Nephron progenitor cell (in vitro differentiated cells): ENCODE results near the gene NOS1.

ENCODE experiments used
- DNase-seq: peaks from one replicate; pipeline ENCODE4 v3.0.0; 2021
- H3K27ac Mint-ChIP-seq: 2 replicates; pipeline ENCODE4 v1.8.0; 2021; ENCODE audit warnings: mild to moderate bottlenecking, moderate library complexity, mixed read lengths
- H3K27me3 Mint-ChIP-seq: 2 replicates; pipeline ENCODE4 v1.8.0; 2021; ENCODE audit warnings: mild to moderate bottlenecking, low read depth, mixed read lengths; ENCODE audit not compliant: poor library complexity
- H3K36me3 Mint-ChIP-seq: 2 replicates; pipeline ENCODE4 v1.8.0; 2021; ENCODE audit warnings: low read depth, mixed read lengths
- H3K4me1 Mint-ChIP-seq: 2 replicates; pipeline ENCODE4 v1.8.0; 2021; ENCODE audit warnings: mixed read lengths
- H3K4me3 Mint-ChIP-seq: 2 replicates; pipeline ENCODE4 v1.8.0; 2021; ENCODE audit warnings: mild to moderate bottlenecking, moderate library complexity, mixed read lengths
- H3K9me3 Mint-ChIP-seq: 2 replicates; pipeline ENCODE4 v1.8.0; 2021; ENCODE audit warnings: mild to moderate bottlenecking, moderate library complexity, mixed read lengths
- TF ChIP-seq, protein P1 (sequence below): fragments of 200-600 bp; sonication (generic); IDR thresholded peaks from 2 replicates; pipeline ENCODE4 v1.5.0; 2021; ENCODE audit warnings: antibody characterized with exemption

Gene NOS1

DNA sequence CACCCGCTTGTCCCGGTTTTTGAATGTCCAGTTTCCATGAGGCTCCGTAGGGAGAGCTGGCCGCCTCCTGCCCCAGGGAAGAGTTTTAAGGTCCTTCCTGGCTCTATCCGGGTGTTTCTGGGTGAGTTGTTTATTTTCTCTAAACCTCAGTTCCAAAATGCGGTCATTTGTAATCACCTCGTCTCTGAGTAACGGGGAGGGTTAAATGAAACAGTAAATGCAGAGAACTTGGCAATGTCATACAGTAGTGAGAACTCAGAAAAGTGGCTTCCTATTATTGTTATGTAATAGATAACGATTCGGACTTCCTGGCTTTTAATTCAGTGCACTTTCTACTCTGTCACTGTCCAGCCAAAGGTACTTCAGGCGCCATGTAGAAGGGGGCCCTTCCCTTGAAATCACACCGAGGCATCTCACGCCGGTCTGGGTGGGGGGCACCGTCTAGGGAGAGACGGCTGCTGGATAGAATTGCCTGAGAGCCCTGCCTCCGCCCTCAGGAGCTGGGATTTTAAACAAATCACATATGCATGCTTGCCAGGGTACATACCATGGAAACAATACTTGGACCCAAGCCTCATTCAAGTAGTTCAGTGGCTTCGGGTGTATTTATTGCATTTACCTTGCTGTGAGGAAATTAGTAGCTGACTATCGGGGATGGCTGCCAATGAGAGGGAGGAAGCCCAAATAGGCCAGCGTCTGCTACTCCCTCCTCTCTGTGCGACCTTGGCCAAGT, 26.4 kb downstream of the NOS1 start:
- Mint-ChIP-seq H3K9me3 (no peaks in the 10 kb centered on the region), H3K4me3 (no peak overlapping the region), H3K36me3 (no peaks in the 10 kb centered on the region), H3K27me3 (peaks cover 22% of the 10 kb centered on the region), H3K27ac (peak overlapping the region; percentile 78), H3K4me1 (peaks cover 52% of the 10 kb centered on the region)
- TF ChIP-seq, protein P1, sequence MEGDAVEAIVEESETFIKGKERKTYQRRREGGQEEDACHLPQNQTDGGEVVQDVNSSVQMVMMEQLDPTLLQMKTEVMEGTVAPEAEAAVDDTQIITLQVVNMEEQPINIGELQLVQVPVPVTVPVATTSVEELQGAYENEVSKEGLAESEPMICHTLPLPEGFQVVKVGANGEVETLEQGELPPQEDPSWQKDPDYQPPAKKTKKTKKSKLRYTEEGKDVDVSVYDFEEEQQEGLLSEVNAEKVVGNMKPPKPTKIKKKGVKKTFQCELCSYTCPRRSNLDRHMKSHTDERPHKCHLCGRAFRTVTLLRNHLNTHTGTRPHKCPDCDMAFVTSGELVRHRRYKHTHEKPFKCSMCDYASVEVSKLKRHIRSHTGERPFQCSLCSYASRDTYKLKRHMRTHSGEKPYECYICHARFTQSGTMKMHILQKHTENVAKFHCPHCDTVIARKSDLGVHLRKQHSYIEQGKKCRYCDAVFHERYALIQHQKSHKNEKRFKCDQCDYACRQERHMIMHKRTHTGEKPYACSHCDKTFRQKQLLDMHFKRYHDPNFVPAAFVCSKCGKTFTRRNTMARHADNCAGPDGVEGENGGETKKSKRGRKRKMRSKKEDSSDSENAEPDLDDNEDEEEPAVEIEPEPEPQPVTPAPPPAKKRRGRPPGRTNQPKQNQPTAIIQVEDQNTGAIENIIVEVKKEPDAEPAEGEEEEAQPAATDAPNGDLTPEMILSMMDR, result no peak
- no peak for DNase-seq

DNA sequence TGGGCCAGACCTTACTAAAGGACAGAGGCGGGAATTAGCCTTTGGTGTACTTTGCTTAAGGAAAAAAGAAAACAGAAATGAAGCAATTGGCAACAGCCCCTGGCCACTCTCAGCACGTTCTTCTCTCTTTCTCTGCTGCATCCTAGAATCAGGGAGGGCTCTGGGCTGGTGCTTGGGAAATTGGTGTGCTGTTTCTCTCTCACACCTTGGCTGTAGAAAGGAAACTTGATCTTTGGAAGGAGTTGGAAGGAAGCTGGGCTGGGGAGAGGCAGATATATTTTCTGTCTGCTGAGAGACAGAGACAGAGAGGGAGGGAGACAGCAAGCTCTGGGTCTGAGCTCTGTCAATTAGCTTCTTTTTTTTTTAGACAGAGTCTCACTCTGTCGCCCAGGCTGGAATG, 27.4 kb downstream of the NOS1 start:
- Mint-ChIP-seq H3K36me3 (no peaks in the 10 kb centered on the region), H3K27ac (peak overlapping the region; percentile 83), H3K4me3 (peak overlapping the region; percentile 29), H3K27me3 (peaks cover 31% of the 10 kb centered on the region), H3K9me3 (no peaks in the 10 kb centered on the region), H3K4me1 (peaks cover 52% of the 10 kb centered on the region)
- TF ChIP-seq, protein P1, result no peak
- no peak for DNase-seq

DNA sequence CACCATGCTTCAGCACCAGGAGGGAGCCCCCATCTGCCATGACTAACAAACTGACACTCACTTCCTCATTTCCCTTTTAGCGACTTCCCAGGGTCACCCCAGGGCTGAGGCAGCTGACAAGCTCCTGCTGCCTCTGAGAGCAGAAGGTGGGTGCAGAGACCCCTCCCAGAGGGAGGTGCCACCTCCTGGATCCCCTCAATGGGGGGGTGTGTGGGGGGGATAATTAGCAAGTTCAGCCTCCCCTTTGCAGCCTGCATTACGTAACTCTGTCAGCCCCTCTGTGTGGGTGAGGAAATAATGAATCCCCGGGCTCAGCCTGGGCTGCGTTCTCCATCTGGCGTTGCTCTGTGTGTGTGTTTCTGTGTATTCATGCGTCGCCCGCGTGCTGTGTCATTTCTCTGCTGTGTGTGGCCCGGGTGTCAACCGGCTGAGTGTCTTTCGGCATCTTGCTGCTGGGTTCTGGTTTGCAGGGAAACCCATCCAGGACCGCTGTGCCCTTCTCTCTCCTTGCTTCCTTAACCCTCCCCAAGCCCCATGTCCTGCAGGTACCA, 28.0 kb downstream of the NOS1 start:
- DNase-seq, result peak; percentile 8
- Mint-ChIP-seq H3K27me3 (peaks cover 35% of the 10 kb centered on the region), H3K27ac (no peak overlapping the region), H3K4me1 (peaks cover 46% of the 10 kb centered on the region), H3K9me3 (no peaks in the 10 kb centered on the region), H3K4me3 (no peak overlapping the region), H3K36me3 (no peaks in the 10 kb centered on the region)
- TF ChIP-seq, protein P1, result no peak

DNA sequence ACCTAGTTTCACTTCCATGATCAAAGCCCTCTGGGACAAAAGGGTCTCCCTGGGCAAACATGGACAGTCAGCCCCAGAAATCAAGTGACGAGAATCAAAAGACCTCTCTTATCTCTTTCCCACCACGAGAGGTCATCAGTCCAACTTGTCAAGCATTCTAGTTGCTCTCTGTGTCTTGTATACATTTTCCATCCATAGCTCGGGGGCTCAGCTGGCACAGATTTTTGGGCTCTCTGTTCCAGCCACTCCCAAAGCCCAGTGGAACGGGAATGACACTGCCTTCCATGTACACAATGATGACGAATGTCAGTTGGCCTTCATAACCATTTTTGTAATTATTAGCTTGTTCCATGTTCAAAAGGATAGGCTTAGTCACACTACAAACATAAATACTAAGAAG, 29.7 kb downstream of the NOS1 start:
- Mint-ChIP-seq H3K9me3 (no peaks in the 10 kb centered on the region), H3K27ac (no peak overlapping the region), H3K36me3 (no peaks in the 10 kb centered on the region), H3K4me3 (no peak overlapping the region), H3K4me1 (peaks cover 46% of the 10 kb centered on the region), H3K27me3 (peaks cover 34% of the 10 kb centered on the region)
- TF ChIP-seq, protein P1, result no peak
- DNase-seq, result no peak

- no peak for DNase-seq
- Mint-ChIP-seq H3K36me3 (no peaks in the 10 kb centered on the region), H3K27ac (no peak overlapping the region), H3K27me3 (peaks cover 32% of the 10 kb centered on the region), H3K4me1 (peaks cover 45% of the 10 kb centered on the region), H3K9me3 (no peaks in the 10 kb centered on the region), H3K4me3 (no peak overlapping the region)
- TF ChIP-seq, protein P1, result no peak
Observed at GRCh38 chr12:117330441-117331113, 30.8 kb downstream of the NOS1 start.
